ENCODE measurements around the gene NME8. TPM values are rescaled to one million over a fixed set of nuclear protein-coding genes. Genes with fewer than 3 reads are reported as not detected.
A peak's percentile ranks its signal among the peaks of the same experiment; 100 is the strongest.
"Not testable (repeated sequence)": the region's sequence is repeated elsewhere in the genome, so short reads cannot be mapped to it uniquely, and the experiment has no call there.

Gene NME8, protein sequence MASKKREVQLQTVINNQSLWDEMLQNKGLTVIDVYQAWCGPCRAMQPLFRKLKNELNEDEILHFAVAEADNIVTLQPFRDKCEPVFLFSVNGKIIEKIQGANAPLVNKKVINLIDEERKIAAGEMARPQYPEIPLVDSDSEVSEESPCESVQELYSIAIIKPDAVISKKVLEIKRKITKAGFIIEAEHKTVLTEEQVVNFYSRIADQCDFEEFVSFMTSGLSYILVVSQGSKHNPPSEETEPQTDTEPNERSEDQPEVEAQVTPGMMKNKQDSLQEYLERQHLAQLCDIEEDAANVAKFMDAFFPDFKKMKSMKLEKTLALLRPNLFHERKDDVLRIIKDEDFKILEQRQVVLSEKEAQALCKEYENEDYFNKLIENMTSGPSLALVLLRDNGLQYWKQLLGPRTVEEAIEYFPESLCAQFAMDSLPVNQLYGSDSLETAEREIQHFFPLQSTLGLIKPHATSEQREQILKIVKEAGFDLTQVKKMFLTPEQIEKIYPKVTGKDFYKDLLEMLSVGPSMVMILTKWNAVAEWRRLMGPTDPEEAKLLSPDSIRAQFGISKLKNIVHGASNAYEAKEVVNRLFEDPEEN
- polyA plus RNA-seq (2013, experiment 1 of 2; ENCODE audit: insufficient read length): not detected
- polyA plus RNA-seq (2013, experiment 2 of 2; ENCODE audit: insufficient read length): not detected

DNA sequence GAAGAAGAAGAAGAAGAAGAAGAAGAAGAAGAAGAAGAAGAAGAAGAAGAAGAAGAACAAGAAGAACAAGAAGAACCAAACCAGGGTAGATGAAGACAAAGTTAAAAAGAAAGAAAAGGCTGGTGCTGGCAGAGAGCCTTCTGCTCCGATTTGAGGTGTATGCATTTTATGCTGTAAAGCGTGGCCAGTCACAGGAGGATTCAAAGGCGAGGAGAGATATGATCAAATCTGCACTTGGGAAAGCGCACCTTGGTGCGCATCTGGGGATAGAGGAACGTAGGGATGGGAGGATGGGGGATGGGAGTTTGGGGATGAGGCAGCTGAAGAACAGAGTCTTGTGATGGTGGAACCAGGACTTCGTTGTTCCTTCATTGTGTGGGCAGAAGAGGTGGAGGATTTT lies at the start of gene NME8:
Gene NME8 (plus strand): TSS at position 301 of the 400 bp plus-strand sequence. CDS start 1,670 bp downstream, outside the sequence.
- DNase-seq: no peak

DNA sequence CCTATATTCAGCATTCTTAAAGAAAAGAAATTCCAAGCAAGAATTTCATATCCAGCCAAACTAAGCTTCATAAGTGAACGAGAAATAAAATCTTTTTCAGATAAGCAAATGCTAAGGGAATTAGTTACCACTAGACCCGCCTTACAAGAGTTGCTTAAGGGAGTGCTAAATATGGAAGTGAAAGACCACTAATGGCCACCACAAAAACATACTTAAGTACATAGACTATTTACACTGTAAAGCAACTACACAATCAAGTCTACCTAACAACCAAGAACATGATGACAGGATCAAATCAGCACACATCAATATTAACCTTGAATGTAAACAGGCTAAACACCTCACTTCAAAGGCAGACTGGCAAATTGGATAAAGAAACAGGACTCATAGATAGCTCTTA lies 42.2 kb upstream of the NME8 start:
- no peak for DNase-seq

DNA sequence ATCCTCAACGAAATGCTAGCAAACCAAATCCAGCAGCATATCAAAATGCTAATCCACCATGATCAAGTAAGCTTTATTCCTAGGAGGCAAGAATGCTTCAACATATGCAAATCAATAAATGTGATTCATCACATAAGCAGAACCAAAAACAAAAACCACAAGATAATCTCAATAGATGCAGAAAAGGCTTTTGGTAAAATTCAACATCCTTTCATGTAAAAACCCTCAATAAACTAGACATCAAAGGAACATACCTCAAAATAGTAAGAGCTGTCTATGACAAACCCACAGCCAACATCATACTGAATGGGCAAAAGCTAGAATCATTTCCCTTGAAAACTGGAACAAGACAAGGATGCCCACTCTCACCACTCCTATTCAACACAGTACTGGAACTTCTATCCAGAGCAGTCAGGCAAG lies 36.2 kb upstream of the NME8 start:
- not testable (repeated sequence) for DNase-seq

DNA sequence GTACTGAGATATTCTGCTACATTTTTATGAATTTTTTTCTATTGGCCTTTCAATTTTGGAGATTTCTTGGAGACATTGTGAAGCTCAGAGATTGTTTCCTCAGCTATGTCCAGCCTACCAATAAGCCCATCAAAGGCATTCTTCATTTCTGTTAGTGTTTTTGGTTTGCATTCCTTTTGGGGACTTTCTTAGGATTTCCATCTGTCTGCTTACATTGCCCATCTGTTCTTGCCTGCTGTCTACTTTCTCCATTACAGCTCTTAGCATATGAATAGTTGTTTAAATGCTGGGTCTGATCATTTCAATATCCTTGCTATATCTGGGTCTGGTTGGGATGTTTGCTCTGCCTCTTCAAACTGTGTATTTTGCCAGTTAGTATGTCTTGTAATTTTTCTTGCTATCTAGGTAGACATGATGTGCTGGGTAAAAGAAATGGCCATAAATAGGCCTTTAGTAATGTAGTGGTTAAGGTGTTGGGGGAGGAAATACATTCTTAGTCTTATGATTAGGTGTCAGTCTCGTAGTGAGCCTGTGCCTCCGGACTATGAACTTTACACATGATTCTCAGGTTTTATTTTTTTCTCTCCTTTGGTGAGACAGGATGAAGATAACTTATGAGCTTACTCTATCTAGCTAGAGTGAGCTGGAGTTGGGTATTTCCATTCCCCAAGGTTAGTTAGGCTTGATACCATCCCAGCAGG lies 32.6 kb upstream of the NME8 start:
- DNase-seq: no peak

DNA sequence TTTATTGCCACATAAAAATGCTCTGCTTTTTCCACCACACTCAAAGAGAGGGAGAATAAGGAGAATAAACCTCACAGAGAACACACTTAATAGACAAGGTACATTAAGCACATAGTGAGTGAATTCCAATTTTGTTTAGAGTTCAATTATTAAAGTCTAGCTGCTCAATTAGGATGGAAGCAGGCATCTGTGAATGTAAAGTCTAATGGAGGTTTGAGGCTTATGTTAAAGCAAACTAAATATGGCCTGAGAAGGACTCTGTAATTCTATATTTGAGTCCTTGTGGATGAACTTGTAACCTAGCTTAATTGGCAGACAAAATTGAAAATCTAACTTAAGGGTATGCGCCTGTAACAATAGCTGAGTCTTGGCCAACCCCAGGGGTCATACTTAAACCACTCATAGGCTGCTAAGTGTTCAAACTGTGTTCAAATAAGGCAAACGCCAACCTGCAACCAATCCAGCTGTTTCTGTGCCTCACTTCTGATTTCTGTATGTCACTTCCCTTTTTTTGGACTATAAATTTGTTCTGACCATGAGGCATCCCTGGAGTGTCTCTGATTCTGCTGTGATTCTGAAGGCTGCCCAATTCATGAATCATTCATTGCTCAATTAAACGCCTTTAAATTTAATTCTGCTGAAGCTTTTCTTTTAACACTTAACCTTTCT lies 31.3 kb upstream of the NME8 start:
- no peak for DNase-seq

DNA sequence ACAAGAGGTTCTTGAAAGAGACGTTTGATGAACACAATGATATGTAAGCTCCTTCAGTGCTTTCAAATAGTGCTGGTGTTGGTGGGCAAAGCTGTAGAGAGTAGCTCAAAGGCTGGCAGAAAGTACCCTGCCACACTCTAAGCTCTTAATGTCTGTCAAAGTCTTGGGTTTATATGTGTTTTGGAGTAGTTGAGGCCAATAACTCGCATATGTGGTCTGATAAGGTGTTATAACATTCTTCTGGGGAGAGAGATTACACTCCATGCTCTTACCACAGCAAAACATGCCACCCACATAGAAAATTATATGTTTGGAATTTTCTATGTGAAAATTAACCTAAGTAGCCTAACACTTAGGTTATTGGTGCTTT lies 30.8 kb upstream of the NME8 start:
- no peak for DNase-seq

DNA sequence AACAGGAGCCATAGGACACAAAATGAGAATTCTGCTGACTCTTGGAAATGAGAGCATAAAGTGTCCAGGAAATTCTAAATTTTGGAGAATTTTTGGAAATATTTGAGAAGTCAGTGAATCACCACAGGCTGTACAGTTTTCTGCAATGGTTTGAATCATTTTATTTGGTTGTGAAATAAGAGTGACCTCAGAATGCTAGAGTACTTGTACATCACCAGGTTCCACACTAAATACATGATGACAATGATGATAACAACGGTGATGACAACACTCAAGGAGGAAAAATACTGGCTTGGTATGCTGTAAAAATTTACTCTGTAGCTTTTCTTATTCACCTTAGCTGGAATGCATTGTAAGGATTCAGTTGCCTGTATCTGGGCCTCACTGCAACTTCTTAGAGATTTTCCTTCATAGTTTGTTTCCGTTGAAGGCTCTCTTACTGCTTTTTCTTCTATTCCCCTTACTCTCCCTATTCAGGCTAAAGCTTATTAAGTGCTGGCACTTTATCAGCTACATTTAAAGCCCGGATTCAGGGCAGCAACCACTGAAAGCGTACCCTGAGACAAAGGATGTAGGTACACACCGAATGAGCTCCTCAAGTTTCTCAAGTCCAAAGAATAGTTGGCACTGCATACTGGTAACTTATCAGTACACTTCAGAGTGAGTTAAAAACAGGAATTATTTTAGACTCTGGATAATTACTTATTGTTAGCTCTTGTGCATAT lies 30.2 kb upstream of the NME8 start:
- no peak for DNase-seq

DNA sequence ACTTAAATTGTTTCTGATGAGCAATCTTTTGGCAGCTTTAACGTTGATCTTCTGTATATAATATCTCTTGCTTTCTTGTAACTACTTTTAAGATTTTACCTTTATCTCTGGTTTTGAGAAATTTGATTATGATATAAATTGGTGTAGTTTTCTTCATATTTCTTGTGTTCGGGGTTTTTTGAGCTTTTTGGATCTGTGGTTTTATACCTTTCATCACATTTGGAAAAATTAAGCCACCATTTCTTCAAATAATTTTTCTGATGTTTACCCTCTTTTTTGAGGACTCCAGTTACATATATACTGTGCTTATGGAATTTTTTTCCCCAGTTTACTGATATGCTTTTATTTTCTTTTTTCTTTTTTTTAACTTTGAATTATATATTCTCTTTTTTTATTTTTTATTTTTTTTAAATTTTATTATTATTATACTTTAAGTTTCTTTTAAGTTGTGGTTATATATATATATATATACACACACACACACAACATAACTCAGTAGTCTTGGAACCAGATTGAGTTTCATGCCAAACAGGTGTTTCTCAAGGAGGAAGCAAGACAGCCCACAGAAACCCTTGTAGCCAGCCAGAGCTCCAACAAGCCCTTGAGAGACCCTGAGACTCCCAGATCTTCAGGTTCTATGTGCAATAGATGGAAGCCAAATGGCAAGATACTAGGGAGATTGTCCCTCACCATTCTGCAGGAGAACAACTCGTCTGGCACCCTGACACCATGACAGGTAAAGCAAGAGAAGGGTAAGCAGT lies 27.5 kb upstream of the NME8 start:
- DNase-seq: no peak

DNA sequence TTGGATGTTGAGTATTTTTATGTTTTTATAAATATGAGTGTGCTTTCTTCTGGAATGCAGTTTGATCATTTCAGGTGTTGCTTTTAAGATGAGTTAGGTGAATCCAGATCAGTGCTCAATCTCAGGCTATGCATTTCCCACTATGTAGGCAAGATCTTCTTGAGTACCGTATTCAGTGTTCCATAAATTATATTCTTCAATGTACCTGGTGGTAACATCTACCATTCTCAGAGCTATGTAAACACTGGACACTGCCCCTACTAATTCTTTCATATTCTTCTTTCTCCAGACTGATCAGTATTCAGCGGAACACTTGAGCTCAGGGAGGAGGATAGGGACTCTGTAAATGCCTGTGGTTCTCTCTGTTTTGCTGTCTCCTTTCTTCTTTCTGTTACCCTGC lies 25.5 kb upstream of the NME8 start:
- no peak for DNase-seq

DNA sequence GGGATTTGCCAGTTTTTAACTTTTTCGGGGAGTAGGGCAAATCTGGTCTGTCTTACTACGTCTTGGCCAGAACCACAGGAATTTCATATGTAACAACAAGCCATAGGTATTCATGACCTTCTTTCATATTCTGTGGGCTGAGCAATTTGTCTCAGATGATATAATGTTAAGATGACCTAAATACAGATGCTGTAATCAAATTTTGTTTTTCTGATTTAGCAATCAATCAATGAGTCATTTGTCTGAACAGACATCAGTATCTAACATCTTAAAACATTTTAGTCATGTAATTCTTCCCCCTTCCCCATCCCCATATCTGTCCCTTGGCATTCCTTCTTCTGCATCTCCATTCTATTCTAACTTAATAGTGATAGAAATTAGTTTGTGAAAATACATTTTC lies 24.8 kb upstream of the NME8 start:
- DNase-seq: no peak

DNA sequence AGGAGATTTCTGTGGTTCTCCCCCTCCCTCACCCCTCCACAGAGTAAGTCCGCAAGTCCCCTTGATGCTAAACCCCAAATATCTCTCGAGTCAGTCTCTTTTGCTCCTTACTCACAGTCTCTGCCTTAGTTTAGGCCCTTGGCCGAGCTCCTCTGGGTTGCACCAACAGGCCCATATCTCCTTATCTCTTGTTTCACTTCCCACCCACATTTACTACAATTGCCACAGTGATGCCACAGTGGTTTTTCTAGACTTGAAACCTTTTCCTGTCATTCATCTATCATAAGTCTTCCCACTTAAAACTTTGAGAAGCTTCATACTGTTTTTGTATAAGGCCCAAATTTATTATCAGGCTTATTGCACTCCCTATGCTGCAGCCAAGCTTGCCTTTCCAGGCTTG lies 23.4 kb upstream of the NME8 start:
- DNase-seq: no peak

DNA sequence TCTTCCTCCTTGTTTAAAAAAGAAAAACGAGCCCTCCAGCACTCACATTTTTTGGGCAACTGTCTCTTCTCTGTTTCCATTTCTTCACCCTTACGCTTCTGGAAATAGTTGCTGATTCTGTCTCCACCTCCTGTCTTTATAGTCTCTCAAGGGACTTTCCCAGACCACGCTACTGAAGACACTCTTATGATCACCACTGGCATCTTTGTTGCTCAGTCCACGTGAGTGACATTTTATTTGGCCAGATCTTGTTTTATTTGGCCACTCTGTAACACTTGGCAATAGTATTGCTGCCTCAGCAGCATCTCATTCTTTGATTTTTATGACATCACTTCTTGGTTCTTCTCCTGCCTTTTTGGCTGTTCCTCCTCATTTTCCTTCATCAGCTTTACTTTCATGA lies 21.6 kb upstream of the NME8 start:
- no peak for DNase-seq

DNA sequence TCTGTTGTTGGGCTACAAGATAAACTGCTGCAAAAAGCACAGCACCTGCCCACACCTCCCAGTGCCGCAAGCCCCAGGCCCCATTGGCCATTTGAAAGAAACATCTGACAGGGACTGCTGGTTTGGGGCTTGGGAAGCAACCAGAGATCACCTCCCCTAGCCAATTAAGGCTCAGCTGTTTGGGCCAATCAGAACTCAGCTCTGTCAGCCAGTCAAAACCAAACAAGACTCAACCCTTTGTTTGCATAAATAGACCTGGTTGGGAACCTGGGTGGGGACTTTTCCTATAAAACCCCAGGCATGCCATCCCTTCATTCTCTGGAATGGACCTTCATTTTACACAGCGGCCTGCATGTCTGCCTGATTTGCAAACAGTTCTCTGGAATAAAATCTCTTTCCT lies 17.2 kb upstream of the NME8 start:
- DNase-seq: no peak

DNA sequence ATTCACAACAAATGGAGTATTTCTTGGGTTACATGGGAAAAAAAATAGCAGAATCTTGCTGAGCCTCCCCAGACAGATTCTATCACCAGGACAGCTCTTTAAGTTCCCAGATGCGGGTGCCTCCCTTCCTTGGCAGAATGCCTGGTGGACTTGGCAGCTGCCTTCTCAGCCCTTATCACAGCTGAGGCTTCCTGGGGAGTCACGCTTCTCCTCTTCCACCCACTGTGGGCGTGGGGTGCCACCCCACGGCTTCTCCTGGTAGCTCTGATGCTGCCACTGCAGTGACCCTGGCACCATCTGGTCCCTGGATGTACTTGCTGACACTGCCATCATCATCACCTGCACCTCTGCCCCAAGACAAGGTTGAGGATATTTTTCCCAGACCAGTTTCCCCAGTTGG lies 16.2 kb upstream of the NME8 start:
- peak; percentile 10 for DNase-seq

DNA sequence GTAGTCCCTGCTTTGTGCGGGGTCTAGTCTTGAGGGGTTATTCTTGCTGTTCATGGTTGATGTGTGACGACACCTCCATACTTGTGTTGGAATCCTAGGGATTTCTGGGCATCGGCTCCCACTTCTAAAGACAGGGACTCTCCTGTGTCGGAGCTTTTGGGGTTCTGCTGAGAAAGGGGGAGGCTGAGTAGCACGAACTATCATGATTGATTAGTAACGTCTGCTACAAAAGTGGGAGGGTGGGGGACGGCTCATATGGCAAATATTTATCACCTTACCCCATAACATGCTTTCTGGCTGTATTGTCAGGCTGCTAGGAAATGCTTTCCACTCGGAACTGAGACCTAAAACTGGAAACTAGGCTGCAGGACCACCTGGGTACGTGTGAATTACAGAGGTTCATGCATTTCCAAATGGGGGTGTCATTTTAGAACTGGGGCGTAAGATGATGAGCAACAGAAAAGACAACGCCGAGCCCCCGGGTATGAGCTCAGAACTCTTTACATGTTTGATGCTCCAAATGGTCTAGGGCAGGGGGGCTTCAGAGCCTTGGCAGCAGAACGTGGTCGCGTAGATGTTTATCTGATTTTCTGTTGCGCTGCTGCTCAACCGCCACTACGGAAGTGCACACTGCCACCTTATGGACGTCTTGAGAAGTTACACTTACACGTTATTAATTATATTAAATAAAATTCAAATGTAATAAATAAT lies 15.1 kb upstream of the NME8 start:
- DNase-seq: peak; percentile 54

DNA sequence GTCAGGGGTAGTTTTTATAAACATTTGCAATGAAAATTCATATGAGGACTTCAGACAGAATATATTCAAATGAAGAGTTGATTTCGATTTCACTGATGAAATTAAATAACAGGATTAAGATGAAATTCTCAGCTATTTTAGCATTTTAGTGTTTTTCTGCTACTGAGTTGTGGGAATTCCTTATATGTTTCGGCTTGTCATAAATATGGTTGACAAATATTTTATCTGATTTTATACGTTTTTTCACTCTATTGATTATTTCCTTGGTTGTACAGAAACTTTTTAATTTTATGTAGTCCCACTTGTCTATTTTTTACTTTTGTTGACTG lies 14.6 kb upstream of the NME8 start:
- no peak for DNase-seq

DNA sequence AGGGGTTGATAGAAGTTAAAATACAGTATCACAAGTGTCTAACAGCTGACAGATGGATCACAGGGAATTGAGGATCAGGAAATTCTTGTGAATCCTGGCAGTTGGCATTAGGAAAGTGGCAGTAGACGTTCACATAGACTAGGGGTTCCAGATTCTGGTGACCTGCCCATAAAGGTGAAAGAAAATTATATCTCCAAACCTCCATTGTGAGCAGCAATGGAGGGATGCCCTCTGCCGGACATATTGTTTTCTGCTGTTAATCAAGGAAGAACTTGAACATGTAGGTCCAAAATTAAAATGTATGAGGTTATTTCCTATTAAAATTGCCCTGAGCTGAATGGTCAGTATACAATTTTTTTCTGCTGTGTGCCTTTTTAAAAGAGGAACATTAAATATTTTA lies 5.1 kb downstream of the NME8 start:
- DNase-seq: no peak

DNA sequence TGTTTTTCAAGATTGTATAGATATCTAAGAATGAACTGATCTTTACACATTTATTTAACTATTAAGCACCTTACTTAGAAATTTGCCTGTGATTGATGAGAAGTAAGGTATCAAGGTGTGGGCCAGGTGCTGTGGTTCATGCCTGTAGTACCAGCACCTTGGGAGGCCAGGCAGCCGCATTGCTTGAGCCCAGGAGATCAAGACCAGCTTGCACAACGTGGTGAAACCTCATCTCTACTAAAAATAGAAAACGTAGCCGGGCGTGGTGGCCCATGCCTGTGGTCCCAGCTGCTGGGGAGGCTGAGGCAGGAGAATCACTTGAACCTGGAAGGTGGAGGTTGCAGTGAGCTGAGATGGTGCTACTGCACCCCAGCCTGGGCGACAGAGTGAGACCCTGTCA lies 33.7 kb downstream of the NME8 start:
- no peak for DNase-seq

DNA sequence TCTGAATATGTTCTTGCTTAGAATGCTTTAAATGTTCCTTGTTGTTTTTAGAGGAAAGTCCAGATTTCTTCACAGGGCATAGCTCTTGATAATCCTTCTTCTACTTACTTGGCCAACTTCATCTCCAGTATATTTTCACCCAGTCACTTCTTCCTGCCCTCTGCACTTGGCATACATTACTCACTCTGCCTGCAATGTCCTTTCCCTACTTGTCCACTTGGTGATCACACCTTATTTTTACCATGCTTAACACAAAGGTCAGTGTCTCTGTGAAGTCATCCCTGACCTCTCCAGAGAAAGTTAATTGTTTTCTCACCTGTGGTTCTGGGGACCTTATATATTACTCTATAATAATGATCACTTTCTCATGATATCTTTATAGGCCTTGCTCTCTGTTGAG lies 45.0 kb downstream of the NME8 start:
- DNase-seq: no peak

DNA sequence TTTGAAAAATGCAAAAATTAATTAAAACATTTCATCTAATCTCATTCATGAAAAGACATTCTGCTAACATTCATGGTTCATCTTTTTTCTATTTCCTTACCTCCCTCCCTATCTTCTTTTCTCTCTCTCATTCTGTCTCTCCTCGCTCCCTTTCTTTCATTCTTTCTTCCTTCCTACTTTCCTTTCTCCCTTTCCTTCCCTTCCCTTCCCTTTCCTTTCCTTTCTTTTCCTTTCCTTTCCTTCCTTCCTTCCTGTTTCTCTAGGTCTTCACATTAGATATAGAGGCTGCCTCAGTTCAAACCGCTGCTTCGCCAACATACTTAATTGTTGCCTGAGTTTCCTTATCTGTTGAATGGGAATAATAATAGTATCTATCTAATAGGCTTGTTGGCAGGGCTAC lies 46.3 kb downstream of the NME8 start:
- no peak for DNase-seq

DNA sequence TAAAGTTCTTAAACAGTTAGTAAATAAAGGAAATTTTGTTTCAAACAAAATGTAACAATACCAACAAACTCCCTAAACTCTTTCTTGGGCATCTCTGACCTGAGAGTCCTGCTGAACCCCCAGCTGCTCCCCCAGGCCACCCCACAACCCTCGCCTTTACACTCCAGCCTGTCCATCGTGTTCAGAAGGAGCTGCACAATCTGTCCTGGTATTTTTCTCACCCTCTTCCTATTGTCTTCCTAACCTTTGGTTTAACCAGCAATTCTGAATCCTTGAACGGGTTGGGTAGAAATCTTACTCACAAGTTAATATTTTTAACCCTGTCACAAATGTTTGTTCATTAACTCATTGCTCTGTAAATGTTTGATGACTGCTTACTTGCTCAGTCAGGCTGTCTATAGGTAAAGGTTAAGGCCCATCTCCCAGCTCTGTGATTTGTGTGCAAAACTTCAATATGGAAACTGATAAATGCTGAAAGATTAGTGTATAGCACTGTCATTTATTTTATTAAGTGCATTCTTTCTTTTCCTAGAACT lies 51.4 kb downstream of the NME8 start:
- no peak for DNase-seq
